A549 (cell line): ENCODE measurements around the gene MFSD2A. TPM values are rescaled to one million over a fixed set of nuclear protein-coding genes. Genes with fewer than 3 reads are reported as not detected.

Source experiments
- ATAC-seq, 2 experiments: fragments of 200-7000 bp in 1 of 2; fragments of >200 bp in 1 of 2; cut with Nextera tagmentation in 1 of 2; cut with Tn5 transposase in 1 of 2; 3 replicates each; pipeline versions ENCODE4 v1.8.0 to v1.9.1; 2018 to 2020; ENCODE audit warnings: mild to moderate bottlenecking in 1 of 2, moderate library complexity in 1 of 2
- CTCF ChIA-PET: fragments of 300-600 bp; sonication (Branson Sonifier 250); formaldehyde crosslinking; extraction: SDS; loops from one replicate; lab custom pipeline; 2021; ENCODE audit warnings: antibody characterized with exemption, inconsistent platforms; lab: Yijun Ruan, JAX
- POLR2A ChIA-PET: fragments of 350-600 bp; formaldehyde crosslinking; extraction: SDS; loops from one replicate; lab custom pipeline; 2021; ENCODE audit warnings: antibody characterized with exemption, inconsistent platforms; lab: Yijun Ruan, JAX
- DNase-seq, 2 experiments: peaks; one replicate each; pipeline versions ENCODE4 v3.0.0 to v3.0.0-alpha.2; 2011 to 2016; ENCODE audit warnings: low read depth in 1 of 2, low spot score in 1 of 2
- FAIRE-seq: peaks from 2 replicates; lab custom pipeline; 2011; peaks lifted over from hg19 to GRCh38; lab: Jason Lieb, UNC
- H3K27ac ChIP-seq, 2 experiments: fragments of >200 bp; sonication (Bioruptor Twin); formaldehyde crosslinking; 3 replicates each; pipeline ENCODE4 v1.5.1; 2016 to 2017
- H3K4me1 ChIP-seq: fragments of >200 bp; sonication (Bioruptor Twin); formaldehyde crosslinking; 3 replicates; pipeline ENCODE4 v1.6.1; 2016
- H3K4me2 ChIP-seq: fragments of >200 bp; sonication (Bioruptor Twin); formaldehyde crosslinking; 3 replicates; pipeline ENCODE4 v1.6.1; 2016
- H3K4me3 ChIP-seq: fragments of >200 bp; sonication (Bioruptor Twin); formaldehyde crosslinking; 3 replicates; pipeline ENCODE4 v1.5.1; 2016
- H3K9me3 ChIP-seq: fragments of >200 bp; sonication (Bioruptor Twin); formaldehyde crosslinking; 3 replicates; pipeline ENCODE4 v1.6.1; 2016
- CBX2 ChIP-seq: fragments of 200-600 bp; sonication (generic); IDR thresholded peaks from 2 replicates; pipeline ENCODE4 v1.6.1; 2016; ENCODE audit warnings: low read depth, mild to moderate bottlenecking, borderline replicate concordance
- CEBPB ChIP-seq, 2 experiments: fragments of >200 bp in 1 of 2; sonication (Bioruptor Twin) in 1 of 2; formaldehyde crosslinking in 1 of 2; IDR thresholded peaks; 2 replicates each; pipeline ENCODE4 v1.6.1; 2012 to 2016
- CHD4 ChIP-seq: fragments of 200-600 bp; sonication (generic); IDR thresholded peaks from 2 replicates; pipeline ENCODE4 v1.6.1; 2016; ENCODE audit warnings: antibody characterized with exemption, mild to moderate bottlenecking, borderline replicate concordance
- EHF ChIP-seq: fragments of 250-450 bp; sonication (Bioruptor Pico); IDR thresholded peaks from 2 replicates; pipeline ENCODE4 v1.5.0; 2020; ENCODE audit warnings: mild to moderate bottlenecking
- FOSB ChIP-seq: fragments of 250-450 bp; sonication (Bioruptor Pico); IDR thresholded peaks from 2 replicates; pipeline ENCODE4 v1.5.0; 2020; ENCODE audit warnings: mild to moderate bottlenecking, moderate library complexity
- HEYL ChIP-seq: fragments of 250-450 bp; sonication (Bioruptor Pico); IDR thresholded peaks from 2 replicates; pipeline ENCODE4 v1.8.0; 2021; ENCODE audit warnings: mild to moderate bottlenecking, moderate library complexity
- HOXA7 ChIP-seq: fragments of 250-450 bp; sonication (Bioruptor Pico); IDR thresholded peaks from 2 replicates; pipeline ENCODE4 v1.5.0; 2020; ENCODE audit warnings: mild to moderate bottlenecking, moderate library complexity
- KDM1A ChIP-seq: fragments of 200-600 bp; sonication (generic); IDR thresholded peaks from 2 replicates; pipeline ENCODE4 v1.6.1; 2016; ENCODE audit warnings: low read depth, mild to moderate bottlenecking
- KDM5A ChIP-seq: fragments of 200-600 bp; sonication (generic); IDR thresholded peaks from 2 replicates; pipeline ENCODE4 v1.6.1; 2016; ENCODE audit warnings: antibody characterized with exemption, mild to moderate bottlenecking
- NPAS2 ChIP-seq: fragments of 250-450 bp; sonication (Bioruptor Pico); IDR thresholded peaks from 2 replicates; pipeline ENCODE4 v1.8.0; 2022; ENCODE audit warnings: mild to moderate bottlenecking, moderate library complexity, borderline replicate concordance
- NR3C1 ChIP-seq: fragments of >200 bp; sonication (Bioruptor Twin); formaldehyde crosslinking; IDR thresholded peaks from 3 replicates; pipeline ENCODE4 v1.6.1; 2017
- POLR2A ChIP-seq: IDR thresholded peaks from 2 replicates; pipeline ENCODE4 v1.6.1; 2012; ENCODE audit warnings: mild to moderate bottlenecking, low read length
- RARB ChIP-seq: fragments of 250-450 bp; sonication (Bioruptor Pico); IDR thresholded peaks from 2 replicates; pipeline ENCODE4 v1.8.0; 2021; ENCODE audit warnings: mild to moderate bottlenecking, moderate library complexity
- RFX5 ChIP-seq: fragments of 450-650 bp; IDR thresholded peaks from 2 replicates; pipeline ENCODE4 v1.7.1; 2014; ENCODE audit warnings: antibody characterized with exemption, mild to moderate bottlenecking, moderate library complexity
- SREBF2 ChIP-seq: fragments of 450-650 bp; IDR thresholded peaks from 2 replicates; pipeline ENCODE4 v1.6.1; 2014; ENCODE audit warnings: mild to moderate bottlenecking, moderate library complexity
- ZFP36 ChIP-seq: fragments of 450-650 bp; IDR thresholded peaks from 2 replicates; pipeline ENCODE4 v1.6.1; 2014; ENCODE audit warnings: borderline replicate concordance; ENCODE audit not compliant: partially characterized antibody
- WGBS: methylation state at CpG from one replicate; pipeline ENCODE4 v1.1.6; 2017; ENCODE audit errors: missing lambda C conversion rate; 5-methylcytosine and 5-hydroxymethylcytosine counted together
- polyA plus RNA-seq, 4 experiments: library from polyadenylated mRNA; depleted of rRNA in 3 of 4; stranded (reverse); fragments of >200 nt; fragmentation: RNase III in 1 of 4; extraction: RNeasy Plus Mini Kit Qiagen cat#74134 plus additional on column Dnase treatment in 1 of 4; gene quantifications; 2 replicates in 3 of 4; 3 replicates in 1 of 4; pipeline ENCODE4 v1.2.3, GENCODE V29; 2011 to 2017
- TF ChIP-seq, protein P1 (sequence below): fragments of 250-450 bp; sonication (Bioruptor Pico); IDR thresholded peaks from 2 replicates; pipeline ENCODE4 v1.5.0; 2020; ENCODE audit warnings: low read depth, mild to moderate bottlenecking, moderate library complexity
- TF ChIP-seq, protein P2 (sequence below): IDR thresholded peaks from 2 replicates; pipeline ENCODE4 v1.6.1; 2012
- TF ChIP-seq, protein P3 (sequence below): fragments of >200 bp; sonication (Bioruptor Twin); formaldehyde crosslinking; IDR thresholded peaks from 3 replicates; pipeline ENCODE4 v1.5.1; 2016

Gene MFSD2A
- polyA plus RNA-seq, 2 of the 4 experiments (the other 2 are of a cell fraction) = 3.0 to 3.1 TPM

DNA sequence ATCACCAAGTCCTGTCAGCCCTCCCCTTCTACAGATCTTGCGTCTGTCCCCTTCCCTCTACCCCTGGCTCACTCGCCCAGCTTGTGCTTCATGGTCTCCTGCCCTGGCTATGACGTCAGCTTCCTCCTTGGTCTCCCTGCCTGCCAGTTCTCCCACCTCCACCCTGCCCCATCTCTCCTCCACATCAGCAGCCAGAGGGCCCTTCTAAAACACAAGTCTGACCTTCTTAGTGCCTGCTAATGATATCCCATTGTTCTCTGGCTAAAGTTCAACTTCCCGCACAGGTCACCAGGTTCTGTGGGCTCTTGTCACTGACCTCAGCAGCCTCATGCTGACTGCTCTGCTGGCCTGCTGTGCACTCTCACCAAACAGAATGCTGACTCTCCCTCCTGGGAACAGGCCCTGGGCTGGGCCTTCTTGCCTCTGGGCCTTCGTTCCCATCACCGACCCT is 28.6 kb upstream of the MFSD2A start (continued):
- TF ChIP-seq NR3C1 (no peak), HEYL (CRISPR knock-in tag) (no peak), HOXA7 (CRISPR knock-in tag) (no peak)

DNA sequence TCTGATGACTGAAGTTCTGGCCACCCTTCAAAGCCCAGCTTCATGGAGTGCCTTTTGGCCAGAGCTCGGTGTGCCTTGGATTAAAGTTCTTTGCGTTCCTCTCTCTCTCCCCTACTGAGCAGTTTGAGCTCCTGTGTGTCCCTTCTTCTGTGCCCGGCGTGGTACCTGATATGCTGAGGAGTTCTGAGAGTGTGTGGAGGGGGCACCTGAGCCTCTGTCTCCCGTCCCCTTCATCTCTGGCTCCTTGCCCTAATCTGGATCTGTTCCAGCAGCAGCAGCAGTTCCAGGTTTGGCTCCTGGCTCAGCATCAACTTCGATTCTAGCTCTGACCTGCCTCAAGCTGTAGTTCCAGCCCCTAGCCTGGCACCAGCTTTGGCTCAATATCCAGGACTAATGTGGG is 28.1 kb upstream of the MFSD2A start:
- no peak for ATAC-seq
- TF ChIP-seq NPAS2 (CRISPR knock-in tag) (no peak), HOXA7 (CRISPR knock-in tag) (no peak), SREBF2 (no peak)
- TF ChIP-seq, protein P1, sequence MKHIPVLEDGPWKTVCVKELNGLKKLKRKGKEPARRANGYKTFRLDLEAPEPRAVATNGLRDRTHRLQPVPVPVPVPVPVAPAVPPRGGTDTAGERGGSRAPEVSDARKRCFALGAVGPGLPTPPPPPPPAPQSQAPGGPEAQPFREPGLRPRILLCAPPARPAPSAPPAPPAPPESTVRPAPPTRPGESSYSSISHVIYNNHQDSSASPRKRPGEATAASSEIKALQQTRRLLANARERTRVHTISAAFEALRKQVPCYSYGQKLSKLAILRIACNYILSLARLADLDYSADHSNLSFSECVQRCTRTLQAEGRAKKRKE (CRISPR knock-in tag) = no peak
- TF ChIP-seq, protein P2, sequence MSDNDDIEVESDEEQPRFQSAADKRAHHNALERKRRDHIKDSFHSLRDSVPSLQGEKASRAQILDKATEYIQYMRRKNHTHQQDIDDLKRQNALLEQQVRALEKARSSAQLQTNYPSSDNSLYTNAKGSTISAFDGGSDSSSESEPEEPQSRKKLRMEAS = no peak
- H3K9me3 ChIP-seq = no peaks in the 10 kb centered on the region
- no peak overlapping the region for H3K4me2 ChIP-seq
- H3K27ac ChIP-seq = peak overlapping the region in 1 of 2 experiments; percentile 24; a peak in 1 of 6 replicates
- WGBS = 60% methylated on average over 6 of the region's 6 CpGs
- FAIRE-seq = no peak
- H3K4me1 ChIP-seq = no peaks in the 10 kb centered on the region; the same call in 2 of the 3 replicates
- no peak for DNase-seq
- ChIA-PET CTCF (interaction anchor here (0.8 to 3.4 kb wide), 7 partner anchors 8 to 105 kb away, joined by 3 to 23 read pairs (median 5); partner anchors contain the start of gene MYCL), POLR2A (no interaction called here)
- H3K4me3 ChIP-seq = no peak overlapping the region

DNA sequence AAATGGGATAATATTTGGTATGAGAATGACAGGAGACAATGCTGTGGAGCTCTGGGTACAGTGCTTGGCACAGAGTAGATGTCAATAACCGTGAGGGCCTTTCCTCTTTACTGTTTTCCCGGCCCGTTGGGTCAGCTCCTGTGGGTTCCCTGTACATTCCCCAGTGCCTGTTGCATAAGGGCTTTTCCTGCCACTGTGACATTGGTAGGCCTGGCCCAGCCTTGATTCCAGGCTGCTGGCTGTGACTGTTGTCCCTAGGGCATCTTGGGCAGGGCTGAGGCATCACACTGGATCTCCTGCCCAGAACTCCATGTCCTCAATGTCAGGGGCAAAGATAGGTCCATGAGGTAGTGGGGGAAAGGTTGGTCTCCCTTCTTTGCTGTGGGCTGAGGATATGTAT is 27.4 kb upstream of the MFSD2A start:
- no peak for DNase-seq
- no peak for ATAC-seq
- FAIRE-seq = no peak
- H3K4me1 ChIP-seq = no peaks in the 10 kb centered on the region; the same call in 2 of the 3 replicates
- ChIA-PET CTCF (interaction anchor here (0.9 to 3.4 kb wide), 4 partner anchors 9 to 105 kb away, joined by 3 to 23 read pairs (median 6); no protein-coding TSS in a partner anchor), POLR2A (no interaction called here)
- no peak overlapping the region; a peak in 1 of 6 replicates for H3K27ac ChIP-seq
- no peak overlapping the region for H3K4me2 ChIP-seq
- 87% methylated on average over 3 of the region's 3 CpGs for WGBS
- no peaks in the 10 kb centered on the region for H3K9me3 ChIP-seq
- H3K4me3 ChIP-seq = no peak overlapping the region
- no peak for TF ChIP-seq KDM1A
- TF ChIP-seq ZFP36 = no peak
- TF ChIP-seq HEYL (CRISPR knock-in tag) = no peak
- no peak for TF ChIP-seq CHD4
- no peak for TF ChIP-seq RFX5
- no peak for TF ChIP-seq KDM5A
- TF ChIP-seq, protein P3, sequence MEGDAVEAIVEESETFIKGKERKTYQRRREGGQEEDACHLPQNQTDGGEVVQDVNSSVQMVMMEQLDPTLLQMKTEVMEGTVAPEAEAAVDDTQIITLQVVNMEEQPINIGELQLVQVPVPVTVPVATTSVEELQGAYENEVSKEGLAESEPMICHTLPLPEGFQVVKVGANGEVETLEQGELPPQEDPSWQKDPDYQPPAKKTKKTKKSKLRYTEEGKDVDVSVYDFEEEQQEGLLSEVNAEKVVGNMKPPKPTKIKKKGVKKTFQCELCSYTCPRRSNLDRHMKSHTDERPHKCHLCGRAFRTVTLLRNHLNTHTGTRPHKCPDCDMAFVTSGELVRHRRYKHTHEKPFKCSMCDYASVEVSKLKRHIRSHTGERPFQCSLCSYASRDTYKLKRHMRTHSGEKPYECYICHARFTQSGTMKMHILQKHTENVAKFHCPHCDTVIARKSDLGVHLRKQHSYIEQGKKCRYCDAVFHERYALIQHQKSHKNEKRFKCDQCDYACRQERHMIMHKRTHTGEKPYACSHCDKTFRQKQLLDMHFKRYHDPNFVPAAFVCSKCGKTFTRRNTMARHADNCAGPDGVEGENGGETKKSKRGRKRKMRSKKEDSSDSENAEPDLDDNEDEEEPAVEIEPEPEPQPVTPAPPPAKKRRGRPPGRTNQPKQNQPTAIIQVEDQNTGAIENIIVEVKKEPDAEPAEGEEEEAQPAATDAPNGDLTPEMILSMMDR = no peak
- TF ChIP-seq CEBPB (IDR thresholded peaks at IDR 0.05) = no peak
- no peak for TF ChIP-seq POLR2A
- TF ChIP-seq FOSB (CRISPR knock-in tag) = no peak
- no peak for TF ChIP-seq EHF (CRISPR knock-in tag)
- TF ChIP-seq CBX2 = no peak
- TF ChIP-seq RARB (CRISPR knock-in tag) = no peak
- no peak for TF ChIP-seq SREBF2
